ENCODE results near the gene CALCOCO1.
A peak's percentile ranks its signal among the peaks of the same experiment; 100 is the strongest.
"Not testable (repeated sequence)": the region's sequence is repeated elsewhere in the genome, so short reads cannot be mapped to it uniquely, and the experiment has no call there.

The CALCOCO1 gene

DNA sequence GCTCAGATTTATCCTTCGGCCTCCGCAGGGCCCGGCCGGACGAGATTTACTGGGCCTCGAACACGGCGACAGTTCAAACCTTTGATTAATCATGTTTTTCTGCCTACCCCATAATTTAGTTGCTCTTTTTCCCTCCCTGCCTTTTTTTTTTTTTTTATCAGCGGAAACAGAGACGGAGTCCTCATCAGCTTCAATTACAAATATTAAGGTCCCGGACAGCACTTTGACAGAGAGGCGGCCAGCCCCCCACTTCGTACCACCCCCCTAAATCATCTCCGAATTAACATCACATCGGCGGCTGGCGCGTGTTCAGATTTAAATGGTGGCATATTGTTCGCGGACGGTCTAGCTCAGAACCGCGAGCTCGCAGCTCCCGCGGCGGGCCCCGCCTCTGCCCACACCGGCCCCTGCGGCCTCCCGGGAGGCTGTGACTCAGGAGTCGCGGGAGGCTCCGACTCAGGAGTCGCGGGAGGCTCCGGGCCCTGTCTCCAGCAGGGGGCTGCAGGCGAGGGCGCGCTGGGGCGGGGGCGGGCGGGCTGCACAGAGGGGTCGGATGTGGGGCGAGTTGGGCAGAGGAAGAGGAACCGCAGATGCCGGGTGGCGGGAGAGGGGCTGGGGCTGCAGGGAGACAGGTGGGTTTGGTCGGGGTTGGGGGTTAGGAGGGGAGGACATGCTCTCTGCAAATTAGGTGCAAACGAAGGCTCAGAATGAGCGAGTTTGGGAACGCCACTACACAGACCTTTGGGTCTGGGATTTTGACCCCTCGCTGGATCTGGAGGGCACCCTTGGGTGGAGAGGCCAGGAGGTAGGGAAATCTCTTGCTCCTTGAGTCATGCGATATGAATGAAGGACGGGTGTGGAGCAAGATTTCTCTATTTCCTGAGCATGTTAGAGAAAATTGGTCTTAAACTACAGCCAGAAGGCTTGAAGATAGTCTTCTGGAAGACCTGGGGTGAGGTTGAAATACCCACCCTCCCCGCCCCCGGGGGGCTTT is 31.8 kb downstream of the CALCOCO1 start:
- peak; percentile 46 for DNase-seq

DNA sequence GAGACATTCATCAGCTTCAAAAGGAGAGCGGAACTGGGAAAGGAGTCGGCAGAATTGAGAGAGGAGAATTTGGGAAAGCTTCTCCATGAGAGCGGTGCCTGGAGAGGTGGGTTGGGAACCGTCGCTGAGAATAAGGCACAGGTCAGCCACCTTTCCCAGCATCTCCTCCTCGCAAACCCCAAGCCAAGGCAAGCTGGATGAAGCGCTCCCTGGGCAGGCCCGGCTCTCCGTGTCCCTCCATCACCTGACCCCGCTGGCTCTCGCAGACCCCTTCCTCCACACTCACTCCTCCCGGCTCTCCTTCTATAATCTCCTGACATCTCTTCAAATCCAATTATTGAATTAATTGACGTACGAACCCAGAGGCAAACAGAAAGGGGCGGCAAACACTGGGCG is 32.5 kb downstream of the CALCOCO1 start:
- DNase-seq = no peak

DNA sequence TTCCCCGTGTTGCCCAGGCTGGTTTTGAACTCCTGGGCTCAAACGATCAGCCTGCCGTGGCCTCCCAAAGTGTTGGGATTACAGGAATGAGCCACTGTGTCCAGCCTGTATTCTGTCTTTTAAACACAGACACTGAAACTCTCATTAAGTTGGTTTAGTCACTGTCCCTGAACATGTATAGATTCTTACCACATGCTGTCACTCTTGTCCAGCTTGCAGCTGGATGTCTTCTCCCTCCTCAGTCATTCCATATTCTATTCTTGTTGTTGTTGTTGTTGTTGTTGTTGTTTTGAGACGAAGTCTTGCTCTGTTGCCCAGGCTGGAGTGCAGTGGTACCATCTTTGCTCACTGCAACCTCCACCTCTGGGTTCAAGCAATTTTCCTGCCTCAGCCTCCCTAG is 39.1 kb downstream of the CALCOCO1 start:
- DNase-seq = no peak

DNA sequence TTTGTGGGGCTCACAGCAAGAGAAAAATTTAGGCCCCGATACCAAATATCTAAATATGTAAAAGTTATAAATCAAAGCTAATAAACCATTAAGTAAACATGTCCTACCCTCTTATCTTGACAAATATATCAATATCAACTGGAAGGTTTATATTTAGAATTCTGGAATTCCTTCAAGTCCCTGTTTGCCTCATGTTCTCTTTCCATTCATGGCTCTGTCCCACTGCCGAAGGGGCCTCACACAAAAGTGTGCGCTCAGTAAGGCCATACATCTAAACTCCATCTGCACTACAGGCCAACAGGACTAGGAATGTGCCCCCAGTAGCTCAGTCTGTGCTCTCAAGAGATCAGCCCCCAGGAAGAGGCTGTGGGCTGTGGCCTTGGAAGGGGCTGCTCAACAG is 40.8 kb downstream of the CALCOCO1 start:
- DNase-seq = no peak

DNA sequence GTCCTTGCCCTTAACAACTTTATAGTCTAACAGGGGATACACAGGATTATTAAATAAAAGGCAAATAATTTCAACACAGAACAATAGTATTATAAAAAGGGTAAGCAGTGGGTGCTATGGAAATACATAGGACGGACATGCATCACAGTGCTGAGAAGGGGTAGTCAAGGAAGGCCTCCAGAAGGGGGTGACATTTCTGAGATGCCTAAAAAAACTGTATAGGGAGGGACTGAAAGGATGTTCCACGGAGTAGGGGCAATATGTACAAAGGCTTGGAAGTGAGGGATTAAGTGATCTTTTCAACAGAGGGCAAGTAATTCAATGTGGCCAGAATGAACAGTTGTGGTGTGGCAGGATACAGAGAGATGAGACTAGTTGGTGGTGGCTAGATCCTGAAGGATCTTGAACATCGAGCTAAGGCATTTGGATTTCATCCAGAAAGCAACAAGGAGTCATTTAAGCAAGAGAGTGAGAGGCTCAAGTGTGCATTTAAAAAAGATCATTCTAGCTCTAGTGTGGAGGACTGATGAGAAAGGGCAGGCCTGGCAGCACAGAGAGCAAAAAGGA is 42.5 kb downstream of the CALCOCO1 start:
- DNase-seq = no peak

DNA sequence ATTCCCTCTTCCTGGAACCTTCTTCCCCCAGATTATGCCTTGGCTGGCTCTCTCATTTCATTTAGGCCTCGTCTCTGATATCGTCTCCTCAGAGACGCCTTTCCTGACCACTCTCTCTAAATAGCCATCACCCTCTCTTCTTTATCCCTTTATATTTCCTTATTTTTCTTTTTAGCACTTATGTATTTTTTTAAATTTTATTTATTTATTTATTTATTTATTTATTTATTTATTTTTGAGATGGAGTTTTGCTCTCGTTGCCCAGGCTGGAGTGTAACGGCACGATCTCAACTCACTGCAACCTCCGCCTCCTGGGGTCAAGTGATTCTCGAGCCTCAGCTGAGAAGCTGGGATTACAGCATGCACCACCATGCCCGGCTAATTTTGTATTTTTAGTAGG is 43.3 kb downstream of the CALCOCO1 start:
- no peak for DNase-seq

DNA sequence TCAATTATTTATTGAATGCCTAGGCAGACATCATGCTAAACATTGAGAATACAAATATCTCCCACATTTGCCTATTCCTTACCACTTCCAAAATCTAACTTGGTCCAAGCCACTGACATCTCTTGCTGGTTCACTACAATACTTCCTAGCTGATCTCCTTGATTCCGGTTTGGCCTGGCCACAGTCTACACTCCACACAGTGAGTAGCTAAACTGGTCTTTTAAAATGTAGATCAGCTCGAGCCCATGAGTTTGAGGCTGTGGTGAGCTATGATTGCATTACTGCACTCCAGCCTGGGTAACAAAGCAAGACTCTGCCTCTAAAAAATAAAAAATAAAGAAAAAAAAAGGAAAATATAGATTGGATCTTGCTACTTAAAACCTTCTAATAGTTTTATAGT is 43.8 kb downstream of the CALCOCO1 start:
- DNase-seq = no peak

DNA sequence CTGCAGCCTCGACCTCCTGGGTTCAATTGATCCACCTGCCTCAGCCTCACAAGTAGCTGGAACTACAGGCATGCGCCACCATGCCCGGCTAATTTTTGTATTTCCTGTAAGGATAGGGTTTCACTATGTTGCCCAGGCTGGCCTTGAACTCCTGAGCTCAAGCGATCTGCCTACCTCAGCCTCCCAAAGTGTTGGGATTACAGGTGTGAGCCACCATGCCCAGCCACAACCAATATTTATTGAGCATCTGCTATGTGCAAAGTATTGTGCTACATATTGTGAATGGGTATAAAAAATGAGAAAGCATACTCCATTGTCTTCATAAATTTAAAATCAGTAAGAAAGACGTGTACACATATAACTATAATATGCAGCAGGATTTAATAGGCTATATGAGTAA is 47.2 kb downstream of the CALCOCO1 start:
- DNase-seq = not testable (repeated sequence)

DNA sequence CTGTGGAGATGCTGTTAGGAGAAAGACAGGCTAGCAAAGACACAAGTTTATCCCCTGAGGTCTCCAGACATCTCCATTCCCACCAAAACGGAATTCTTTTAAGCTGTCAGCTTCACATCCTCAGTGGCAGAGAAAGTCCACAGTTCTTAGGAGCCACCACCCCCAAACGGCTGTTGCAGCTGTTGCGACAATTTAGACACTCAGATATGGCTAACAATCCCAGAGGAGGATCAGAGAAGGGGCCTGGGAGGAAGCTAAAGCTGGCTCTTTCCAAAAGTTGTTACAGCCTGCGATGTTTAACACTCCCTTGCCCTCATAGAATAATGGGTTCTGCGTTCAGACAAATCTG is 49.5 kb downstream of the CALCOCO1 start:
- DNase-seq = no peak

DNA sequence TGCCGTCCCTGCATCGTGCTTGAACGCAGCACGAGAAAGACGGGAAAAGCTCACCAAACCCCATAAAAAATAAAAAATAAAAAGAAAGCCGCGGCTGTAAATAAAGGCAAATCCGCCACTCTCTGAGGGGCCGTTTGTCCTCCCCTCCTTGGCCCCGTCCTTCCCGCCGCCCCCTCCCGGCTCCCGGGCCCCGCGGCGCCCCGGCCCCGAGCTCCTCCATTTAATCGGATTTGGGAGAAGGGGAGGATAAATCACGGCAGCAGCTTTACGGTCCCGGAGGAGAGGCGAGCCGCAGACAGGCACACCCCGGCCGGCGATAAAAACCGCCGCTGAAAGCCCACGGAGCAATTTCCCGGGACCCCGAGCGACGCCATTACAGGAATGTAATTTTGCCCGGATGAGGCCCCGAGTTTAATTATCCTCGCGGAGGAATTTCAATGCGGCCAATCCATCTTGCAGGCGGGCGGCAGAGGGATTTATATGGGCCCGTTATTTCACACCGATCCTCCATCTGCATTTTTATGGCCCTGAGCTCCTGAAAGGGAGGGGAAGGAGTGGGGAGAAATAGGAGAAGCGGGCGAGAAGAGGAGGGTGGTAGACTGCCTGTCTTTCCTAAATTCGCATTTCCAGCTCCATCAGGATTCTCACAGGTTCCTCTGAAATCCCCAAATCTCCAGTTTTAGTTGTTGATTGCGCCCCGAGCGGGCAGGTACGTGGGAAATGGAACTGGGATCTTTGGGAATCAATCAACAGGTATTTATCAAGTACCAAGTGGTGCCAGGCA is 50.0 kb downstream of the CALCOCO1 start:
- DNase-seq = no peak

DNA sequence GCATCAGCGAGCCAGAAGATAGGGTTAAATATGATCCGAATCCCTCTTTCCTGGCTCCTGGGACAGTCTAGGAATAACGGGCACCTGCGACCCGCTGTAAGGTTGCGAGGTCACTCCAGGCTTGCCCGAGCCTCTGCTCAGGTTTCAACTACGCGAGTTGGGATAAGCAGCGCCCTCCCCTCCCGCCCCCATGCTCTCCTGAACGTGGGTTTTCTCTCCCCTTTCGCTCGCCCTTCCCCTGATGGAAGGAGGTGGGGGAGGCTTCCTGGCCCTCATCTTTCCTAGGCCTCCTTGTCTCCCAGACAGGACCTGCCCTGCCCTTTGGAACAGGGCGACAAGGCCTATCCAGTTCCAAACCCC is 50.6 kb downstream of the CALCOCO1 start:
- peak; percentile 11 for DNase-seq

DNA sequence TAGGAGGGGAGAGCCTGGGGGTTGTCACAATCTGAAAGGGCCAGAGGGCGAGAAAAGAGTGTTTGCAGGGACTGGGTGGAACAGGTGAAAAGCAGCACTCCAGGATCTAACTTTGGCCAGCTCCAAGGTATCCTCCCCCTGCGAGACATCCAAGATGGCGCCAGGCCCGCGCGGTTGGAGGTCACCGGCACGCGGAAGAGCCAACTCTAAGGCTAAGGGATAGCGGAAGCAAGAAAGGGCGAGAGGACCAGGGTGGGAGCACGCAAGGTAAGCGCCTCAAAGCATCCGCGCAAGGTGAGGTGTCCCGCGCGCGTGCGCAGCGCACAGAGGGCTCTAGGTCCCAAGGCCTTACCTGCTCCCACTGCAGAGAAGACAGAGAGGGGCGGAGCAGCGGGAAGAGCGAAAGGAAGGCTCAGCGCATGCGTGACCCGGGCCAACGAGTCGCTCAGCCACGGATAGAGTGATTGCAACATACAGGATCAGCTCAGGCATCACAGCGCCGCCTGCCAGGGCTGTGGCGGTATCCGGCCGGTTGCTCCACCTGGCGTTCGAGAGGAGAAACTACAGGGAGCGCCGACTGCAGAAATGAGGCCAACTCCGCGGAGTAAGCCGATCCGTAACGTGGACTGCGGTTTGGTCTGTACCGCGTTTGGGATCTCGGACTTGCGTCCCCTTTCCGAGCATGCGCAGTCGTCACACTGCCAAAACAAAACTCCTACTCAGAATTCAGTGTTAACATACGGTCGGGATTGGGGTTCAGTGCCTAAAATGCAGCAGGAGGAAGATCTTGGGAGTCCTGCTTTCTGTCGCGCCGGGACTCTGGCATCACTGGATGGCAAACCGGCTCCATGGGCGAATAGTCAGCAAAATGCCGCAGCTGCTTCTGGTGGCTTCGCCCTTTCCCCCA is 51.3 kb downstream of the CALCOCO1 start, which contains the start of gene ATP5MC2:
Gene ATP5MC2, minus strand, starts transcription at position 383 of the 907 bp plus-strand sequence. CDS start 3,469 bp downstream, outside the sequence.
- DNase-seq = peak; percentile 98

DNA sequence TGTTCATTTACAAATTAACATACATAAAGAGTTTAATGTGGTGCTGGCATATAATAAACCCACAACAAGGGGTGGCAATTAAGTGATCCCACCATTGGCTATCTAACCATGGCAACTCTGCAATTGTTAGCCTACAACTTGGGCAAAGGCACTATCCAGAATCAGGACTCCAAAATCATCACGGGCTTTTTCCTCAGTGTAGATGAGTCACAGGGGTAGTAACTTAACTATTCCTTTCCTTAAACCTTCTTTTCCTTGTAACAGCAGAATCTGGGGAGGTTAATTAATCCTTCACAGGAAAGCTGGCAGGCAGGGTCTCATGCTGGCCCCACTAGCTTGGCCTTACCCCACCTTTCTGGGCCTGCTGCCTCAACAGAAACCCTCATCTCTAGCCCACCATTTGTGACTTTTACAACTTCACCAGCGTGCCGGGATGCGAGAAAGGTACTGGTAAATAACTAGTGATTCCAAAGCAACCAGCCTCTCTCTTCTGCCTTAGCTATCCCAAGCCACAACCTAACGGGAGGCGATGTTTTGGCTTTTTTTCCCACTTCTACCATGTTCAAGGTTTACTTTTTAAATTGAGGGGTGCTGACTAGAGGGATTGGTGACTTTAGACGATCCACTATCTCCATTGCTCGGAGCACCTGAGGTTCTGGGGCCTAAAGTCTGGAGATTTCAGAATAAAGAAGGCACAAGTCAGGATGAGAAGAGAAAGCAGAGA is 52.1 kb downstream of the CALCOCO1 start:
- DNase-seq = no peak

DNA sequence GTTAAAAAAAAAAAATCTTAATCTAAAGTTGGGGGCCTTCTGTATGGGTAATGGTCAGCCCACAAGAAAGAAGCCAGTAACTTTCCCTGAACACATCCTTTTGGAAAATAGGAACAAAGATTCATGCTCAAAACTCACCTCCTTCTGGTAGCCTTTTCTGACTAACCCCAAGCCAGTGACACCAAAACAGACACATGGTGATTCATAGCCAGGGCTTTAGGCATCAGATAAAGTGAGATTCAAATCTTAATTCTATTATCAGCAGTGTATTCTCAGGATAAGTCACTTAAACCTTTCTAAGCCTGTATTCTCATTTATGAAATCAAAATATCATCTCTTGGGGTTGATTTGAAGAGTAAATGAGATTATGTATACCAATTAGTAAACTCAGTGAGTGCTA is 56.3 kb downstream of the CALCOCO1 start:
- no peak for DNase-seq

DNA sequence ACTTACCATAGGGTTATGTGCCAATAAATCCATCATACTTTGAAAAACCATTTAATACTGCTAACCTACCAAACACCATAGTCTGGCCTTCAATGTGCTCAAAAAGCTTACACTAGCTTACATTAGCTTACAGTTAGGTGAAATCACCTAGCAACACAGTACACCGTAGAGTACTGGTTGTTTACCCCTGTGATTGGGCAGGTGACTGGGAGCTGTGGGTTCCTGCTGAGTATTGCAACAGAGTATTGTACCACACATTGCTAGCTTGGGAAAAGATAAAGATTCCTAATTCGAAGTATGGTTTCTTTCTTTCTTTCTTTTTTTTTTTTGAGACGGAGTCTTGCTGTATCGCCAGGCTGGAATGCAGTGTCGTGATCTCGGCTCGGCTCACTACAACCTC is 56.9 kb downstream of the CALCOCO1 start:
- no peak for DNase-seq

DNA sequence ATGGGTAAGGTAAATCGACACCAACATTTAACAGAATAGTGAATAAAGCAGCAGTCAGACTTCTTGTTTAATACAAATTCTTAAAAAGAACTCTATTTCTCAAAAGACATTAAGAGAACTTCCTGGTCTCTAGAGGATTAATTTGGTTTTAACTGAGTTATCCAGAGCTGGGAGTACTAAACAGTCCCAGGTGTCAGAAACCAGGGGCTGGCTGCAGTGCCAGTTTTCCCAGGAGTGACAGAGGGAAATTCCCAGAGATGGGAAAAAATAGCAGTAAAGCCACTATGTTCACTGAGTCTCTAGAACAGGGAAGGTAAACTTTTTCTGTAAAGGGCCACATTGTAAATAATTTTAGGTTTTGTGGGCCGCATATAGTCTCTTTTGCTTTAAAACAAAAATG is 60.2 kb downstream of the CALCOCO1 start:
- no peak for DNase-seq

DNA sequence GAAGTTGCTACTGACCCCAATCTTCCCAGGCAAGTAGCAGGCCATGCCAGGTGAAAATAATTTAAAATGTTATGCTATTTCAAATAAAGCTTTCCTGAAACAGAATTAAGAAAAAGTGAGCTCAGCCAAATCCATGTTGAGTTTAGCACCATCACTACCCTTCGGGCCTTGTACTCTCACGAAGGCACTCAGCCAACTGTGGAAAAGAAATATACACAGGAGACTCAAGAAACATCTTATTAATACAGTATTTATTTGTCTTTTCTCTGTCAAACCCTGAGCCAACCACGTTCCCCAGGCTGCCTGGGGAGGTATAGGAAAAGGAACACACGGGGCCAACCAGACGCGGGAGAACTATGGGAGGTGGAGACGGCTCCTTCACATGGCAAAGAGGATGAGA is 62.3 kb downstream of the CALCOCO1 start:
- no peak for DNase-seq

DNA sequence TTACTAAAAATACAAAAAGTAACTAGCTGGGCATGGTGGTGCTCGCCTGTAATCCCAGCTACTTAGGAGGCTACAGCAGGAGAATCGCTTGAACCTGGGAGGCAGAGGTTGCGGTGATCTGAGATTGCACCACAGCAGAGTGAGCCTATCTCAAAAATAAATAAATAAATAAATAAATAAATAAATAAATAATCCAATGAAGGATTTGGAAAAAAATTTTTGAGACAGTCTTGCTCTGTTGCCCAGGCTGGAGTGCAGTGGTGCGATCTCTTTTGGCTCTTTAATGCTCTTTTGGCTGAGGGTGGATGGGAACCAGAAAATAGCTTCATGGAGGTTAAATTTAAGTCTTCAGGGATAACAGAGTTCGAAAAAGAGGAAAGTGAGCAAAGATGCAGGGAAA is 63.1 kb downstream of the CALCOCO1 start:
- DNase-seq = no peak

DNA sequence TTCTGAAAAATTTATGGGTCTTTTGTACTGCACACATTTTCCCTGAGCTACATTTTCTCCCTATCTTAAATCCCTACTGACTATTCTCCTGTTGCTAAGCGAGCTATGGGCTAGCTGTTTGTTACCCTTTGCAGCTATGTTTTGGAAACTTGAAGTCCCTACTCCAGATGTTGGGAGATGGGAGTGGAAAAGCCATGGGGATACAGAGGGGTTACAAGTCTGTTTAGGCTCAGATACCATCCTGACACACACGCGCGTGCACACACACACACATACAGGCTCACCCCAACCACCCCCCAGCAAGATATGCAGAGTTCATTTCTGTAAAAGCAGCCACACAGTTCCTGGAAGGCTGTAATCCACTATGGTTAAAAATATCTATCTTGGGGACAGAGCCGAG is 67.2 kb downstream of the CALCOCO1 start:
- no peak for DNase-seq

DNA sequence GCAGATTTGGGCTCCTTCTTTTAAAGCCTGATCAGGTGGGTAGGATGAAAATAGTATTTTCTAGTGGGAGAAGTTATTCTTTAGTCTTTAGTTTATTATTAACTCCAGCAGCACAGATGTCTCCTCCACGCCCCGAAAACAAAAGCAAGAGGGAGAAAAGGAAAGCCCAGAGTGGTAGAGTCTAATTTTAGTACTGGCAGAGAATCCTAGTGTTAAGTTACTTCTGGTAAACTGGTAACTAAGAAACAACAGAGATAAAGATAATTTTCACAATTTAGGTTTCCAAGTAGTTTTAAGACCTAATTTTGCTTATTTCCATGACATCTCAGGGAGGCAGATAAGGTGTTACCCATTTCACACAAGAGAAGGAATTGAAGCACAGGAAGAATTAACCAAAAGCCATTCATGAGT is 67.7 kb downstream of the CALCOCO1 start:
- DNase-seq = no peak

DNA sequence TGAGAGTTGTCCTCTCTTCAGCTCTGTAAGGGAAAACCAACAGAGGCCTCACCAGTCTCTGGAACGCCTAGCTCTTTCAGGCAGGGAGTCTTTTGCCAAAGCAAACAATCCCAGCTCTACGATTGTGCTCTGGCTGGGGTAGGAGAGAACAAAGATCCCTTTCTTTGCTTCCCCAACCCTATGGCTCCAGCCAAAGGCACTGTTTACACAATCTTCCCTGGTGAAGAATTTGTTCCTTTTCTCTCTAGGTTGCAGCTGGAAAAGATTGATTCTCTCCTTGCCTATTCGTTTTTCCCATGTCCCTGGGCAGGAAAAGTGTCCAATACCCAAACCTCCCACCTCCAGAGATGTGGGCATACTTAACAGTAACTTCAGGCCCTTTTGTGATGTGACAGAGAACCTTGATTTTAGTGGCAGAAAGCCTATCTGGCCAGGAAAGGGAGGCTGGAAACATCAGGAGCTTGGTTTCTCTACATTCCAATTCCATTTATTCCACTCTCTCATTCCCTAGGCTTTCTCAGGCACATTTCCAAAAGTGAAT is 68.2 kb downstream of the CALCOCO1 start:
- DNase-seq = no peak

All from stimulated activated CD4-positive, alpha-beta T cell treated with anti-CD3 and anti-CD28 coated beads, Interleukin-1b, Interleukin-23, amount 100 ng/mL, for 48 hours (primary cell).